KOPT-K1 (cell line): ENCODE measurements around the gene HSPBP1.

Source experiments
- H3K27ac ChIP-seq: fragments of 200-600 bp; sonication (generic); 2 replicates; pipeline ENCODE4 v1.5.1; 2016; ENCODE audit warnings: antibody characterized with exemption, mild to moderate bottlenecking, low read depth, low read length; ENCODE audit not compliant: poor library complexity, severe bottlenecking
- H3K36me3 ChIP-seq: fragments of 200-600 bp; sonication (generic); 2 replicates; pipeline ENCODE4 v1.5.1; 2017; ENCODE audit warnings: antibody characterized with exemption, mild to moderate bottlenecking, low read length, moderate library complexity; ENCODE audit not compliant: insufficient read depth
- H3K9me3 ChIP-seq: fragments of 200-600 bp; sonication (generic); 2 replicates; pipeline ENCODE4 v1.5.1; 2017; ENCODE audit warnings: antibody characterized with exemption, low read length, mild to moderate bottlenecking; ENCODE audit not compliant: insufficient read depth, poor library complexity, severe bottlenecking

Gene HSPBP1

GRCh38 chr19:55270172-55270942 lies 9.6 kb downstream of the HSPBP1 start:
- Histone ChIP-seq H3K27ac (no peak overlapping the region), H3K9me3 (no peaks in the 10 kb centered on the region), H3K36me3 (peaks cover 46% of the 10 kb centered on the region; the same call in 1 of the 2 replicates)

- H3K27ac ChIP-seq, result no peak overlapping the region
- H3K36me3 ChIP-seq, result peaks cover 35% of the 10 kb centered on the region; the same call in 1 of the 2 replicates
- no peaks in the 10 kb centered on the region for H3K9me3 ChIP-seq
Observed at GRCh38 chr19:55269299-55269698, 10.6 kb downstream of the HSPBP1 start.

- Histone ChIP-seq H3K36me3 (peaks cover 12% of the 10 kb centered on the region; the same call in 1 of the 2 replicates), H3K9me3 (no peaks in the 10 kb centered on the region), H3K27ac (no peak overlapping the region)
Observed at GRCh38 chr19:55266840-55267239, 13.1 kb downstream of the HSPBP1 start.

GRCh38 chr19:55266404-55266803 lies 13.5 kb downstream of the HSPBP1 start:
- H3K36me3 ChIP-seq, result peaks cover 10% of the 10 kb centered on the region; the same call in 1 of the 2 replicates

GRCh38 chr19:55265723-55266386 lies 14.1 kb downstream of the HSPBP1 start:
- H3K27ac ChIP-seq, result no peak overlapping the region
- H3K9me3 ChIP-seq, result no peaks in the 10 kb centered on the region
- H3K36me3 ChIP-seq, result peaks cover 10% of the 10 kb centered on the region; the same call in 1 of the 2 replicates

More at GRCh38 chr19:55266404-55266803, 13.5 kb downstream of the HSPBP1 start:
- Histone ChIP-seq H3K9me3 (no peaks in the 10 kb centered on the region), H3K27ac (no peak overlapping the region)

- Histone ChIP-seq H3K36me3 (peaks cover 4% of the 10 kb centered on the region; the same call in 1 of the 2 replicates), H3K27ac (no peak overlapping the region), H3K9me3 (no peaks in the 10 kb centered on the region)
Observed at GRCh38 chr19:55265173-55265572, 14.7 kb downstream of the HSPBP1 start.

GRCh38 chr19:55264531-55264930 lies 15.4 kb downstream of the HSPBP1 start:
- Histone ChIP-seq H3K36me3 (no peaks in the 10 kb centered on the region; the same call in 1 of the 2 replicates), H3K9me3 (no peaks in the 10 kb centered on the region), H3K27ac (no peak overlapping the region)

GRCh38 chr19:55262359-55262758 lies 17.6 kb downstream of the HSPBP1 start:
- Histone ChIP-seq H3K36me3 (no peaks in the 10 kb centered on the region; the same call in 1 of the 2 replicates), H3K9me3 (no peaks in the 10 kb centered on the region), H3K27ac (no peak overlapping the region)

- H3K9me3 ChIP-seq, result no peaks in the 10 kb centered on the region
- H3K27ac ChIP-seq, result no peak overlapping the region
- no peaks in the 10 kb centered on the region; the same call in 1 of the 2 replicates for H3K36me3 ChIP-seq
Observed at GRCh38 chr19:55261671-55262126, 18.2 kb downstream of the HSPBP1 start.

- H3K36me3 ChIP-seq, result no peaks in the 10 kb centered on the region; the same call in none of the 2 replicates
- H3K27ac ChIP-seq, result peak overlapping the region; percentile 100
- no peaks in the 10 kb centered on the region for H3K9me3 ChIP-seq
Observed at GRCh38 chr19:55259540-55260210, 20.2 kb downstream of the HSPBP1 start.

- Histone ChIP-seq H3K9me3 (no peaks in the 10 kb centered on the region), H3K36me3 (no peaks in the 10 kb centered on the region; the same call in none of the 2 replicates), H3K27ac (peak within 1 kb of the TSS; percentile 100)
Observed at GRCh38 chr19:55258828-55259539, 20.9 kb downstream of the HSPBP1 start, which contains the start of gene PPP6R1. TSS of gene PPP6R1 (minus strand) at chr19:55259017. CDS start at chr19:55247103, 11,914 bp downstream.

GRCh38 chr19:55258476-55258827 lies 21.5 kb downstream of the HSPBP1 start:
- Histone ChIP-seq H3K27ac (peak overlapping the region; percentile 100), H3K9me3 (no peaks in the 10 kb centered on the region), H3K36me3 (no peaks in the 10 kb centered on the region; the same call in none of the 2 replicates)

GRCh38 chr19:55257461-55258420 lies 22.2 kb downstream of the HSPBP1 start:
- Histone ChIP-seq H3K9me3 (no peaks in the 10 kb centered on the region), H3K27ac (peak overlapping the region; percentile 100), H3K36me3 (peaks cover 7% of the 10 kb centered on the region)
